SK-N-MC (cell line): ENCODE results near the gene GET3.

ENCODE experiments used
- EZH2 ChIP-seq: fragments of 200-600 bp; sonication (generic); IDR thresholded peaks from one replicate; pipeline ENCODE4 v1.6.1; 2017; ENCODE audit warnings: antibody characterized with exemption
- POLR2AphosphoS5 ChIP-seq: IDR thresholded peaks from 2 replicates; pipeline ENCODE4 v1.6.1; 2012; ENCODE audit warnings: mild to moderate bottlenecking, low read depth, low read length, borderline replicate concordance

GRCh38 chr19:12720851-12721655 is 16.2 kb upstream of the GET3 start:
- TF ChIP-seq EZH2 (no peak), POLR2AphosphoS5 (no peak)
